Tibial nerve (tissue), 4 donors: Measurements from ENCODE around the gene SNAPC2. TPM values are rescaled to one million over a fixed set of nuclear protein-coding genes. Genes with fewer than 3 reads are reported as not detected.
"Not testable (repeated sequence)": the region's sequence is repeated elsewhere in the genome, so short reads cannot be mapped to it uniquely, and the experiment has no call there.

Experiments
- DNase-seq, 2 donors: peaks; one replicate each; pipeline ENCODE4 v3.0.0-alpha.2; 2019; ENCODE audit warnings: low spot score in 2 of 2
- H3K27ac ChIP-seq, 4 donors: fragments of 200-600 bp; sonication (generic) in 3 of 4; one replicate each; pipeline ENCODE4 v1.5.1; 2017 to 2019; ENCODE audit warnings: mild to moderate bottlenecking in 1 of 4
- H3K27me3 ChIP-seq, 2 donors: fragments of 200-600 bp; sonication (generic) in 1 of 2; one replicate each; pipeline versions ENCODE4 v1.5.1 to v1.6.0; 2017 to 2019
- H3K36me3 ChIP-seq, 3 donors: fragments of 200-600 bp; sonication (generic); one replicate each; pipeline ENCODE4 v1.5.1; 2018 to 2019
- H3K4me1 ChIP-seq, 4 donors: fragments of 200-600 bp; sonication (generic) in 3 of 4; one replicate each; pipeline ENCODE4 v1.5.1; 2017 to 2019
- H3K4me3 ChIP-seq, 4 donors: fragments of 200-600 bp; sonication (generic) in 3 of 4; one replicate each; pipeline ENCODE4 v1.5.1; 2017 to 2019; ENCODE audit warnings: mild to moderate bottlenecking in 1 of 4, moderate library complexity in 1 of 4
- H3K9me3 ChIP-seq, 4 donors: fragments of 200-600 bp; sonication (generic) in 3 of 4; one replicate each; pipeline ENCODE4 v1.5.1; 2017 to 2019
- CTCF ChIP-seq, 5 experiments: fragments of 200-600 bp in 3 of 5; fragments of 450-650 bp in 2 of 5; sonication (generic) in 3 of 5; IDR thresholded peaks; one replicate each; pipeline ENCODE4 v1.5.1; 2016 to 2019; ENCODE audit warnings: antibody characterized with exemption in 5 of 5, mild to moderate bottlenecking in 3 of 5, moderate library complexity in 2 of 5
- EP300 ChIP-seq, 2 donors: sonication (generic); formaldehyde crosslinking; IDR thresholded peaks; one replicate each; pipeline ENCODE4 v1.6.1; 2017; ENCODE audit warnings: antibody characterized with exemption in 2 of 2, mild to moderate bottlenecking in 1 of 2
- POLR2A ChIP-seq, 2 donors: fragments of 450-650 bp; IDR thresholded peaks; one replicate each; pipeline ENCODE4 v1.6.1; 2017; ENCODE audit warnings: antibody characterized with exemption in 2 of 2, mild to moderate bottlenecking in 2 of 2, moderate library complexity in 2 of 2
- WGBS, 2 donors: methylation state at CpG; one replicate each; pipeline ENCODE4 v1.1.5; 2018; 5-methylcytosine and 5-hydroxymethylcytosine counted together
- total RNA-seq, 4 donors: library from RNA; depleted of rRNA; stranded (reverse); fragments of >200 nt; gene quantifications; one replicate each; pipeline ENCODE4 v1.1.0, GENCODE V29; 2016

SNAPC2 gene
- total RNA-seq, 4 donors from 2014 or later = 11.6 to 26.4 (median 16.1) TPM

DNA sequence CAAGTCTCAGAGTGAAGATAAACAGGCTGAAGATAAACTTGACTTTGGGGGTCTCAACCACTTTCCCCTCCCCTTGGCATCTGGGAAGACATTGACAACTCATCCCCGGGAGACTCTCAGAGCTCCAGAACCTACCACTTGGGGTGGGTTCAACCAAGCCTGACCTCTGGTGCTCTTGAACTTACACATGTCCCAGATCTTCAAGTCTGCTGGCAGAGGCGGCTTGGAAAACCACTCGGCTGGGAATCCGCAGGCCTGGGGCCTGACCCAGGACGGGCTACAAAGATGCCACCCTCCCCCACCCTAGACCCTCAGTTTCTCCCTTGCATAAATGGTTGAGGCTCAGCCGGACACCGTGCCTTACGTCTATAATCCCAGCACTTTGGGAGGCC, 31.3 kb upstream of the SNAPC2 start:
- peaks cover 0 to 70% of the 10 kb centered on the region in 2 donors for H3K27me3 ChIP-seq
- TF ChIP-seq CTCF (IDR thresholded peaks at IDR 0.05) (no peak), EP300 (IDR thresholded peaks at IDR 0.05) (no peak), POLR2A (IDR thresholded peaks at IDR 0.05) (no peak)
- no peaks in the 10 kb centered on the region for H3K36me3 ChIP-seq
- H3K27ac ChIP-seq = no peak overlapping the region
- 57 to 80% methylated on average over 7 to 8 of the region's 8 CpGs for WGBS, 2 donors
- peaks cover 0 to 7% (median 2%) of the 10 kb centered on the region in 4 donors for H3K4me1 ChIP-seq
- H3K4me3 ChIP-seq = peak overlapping the region in 1 of 4 donors; percentile 32
- DNase-seq = no peak
- H3K9me3 ChIP-seq = no peaks in the 10 kb centered on the region

DNA sequence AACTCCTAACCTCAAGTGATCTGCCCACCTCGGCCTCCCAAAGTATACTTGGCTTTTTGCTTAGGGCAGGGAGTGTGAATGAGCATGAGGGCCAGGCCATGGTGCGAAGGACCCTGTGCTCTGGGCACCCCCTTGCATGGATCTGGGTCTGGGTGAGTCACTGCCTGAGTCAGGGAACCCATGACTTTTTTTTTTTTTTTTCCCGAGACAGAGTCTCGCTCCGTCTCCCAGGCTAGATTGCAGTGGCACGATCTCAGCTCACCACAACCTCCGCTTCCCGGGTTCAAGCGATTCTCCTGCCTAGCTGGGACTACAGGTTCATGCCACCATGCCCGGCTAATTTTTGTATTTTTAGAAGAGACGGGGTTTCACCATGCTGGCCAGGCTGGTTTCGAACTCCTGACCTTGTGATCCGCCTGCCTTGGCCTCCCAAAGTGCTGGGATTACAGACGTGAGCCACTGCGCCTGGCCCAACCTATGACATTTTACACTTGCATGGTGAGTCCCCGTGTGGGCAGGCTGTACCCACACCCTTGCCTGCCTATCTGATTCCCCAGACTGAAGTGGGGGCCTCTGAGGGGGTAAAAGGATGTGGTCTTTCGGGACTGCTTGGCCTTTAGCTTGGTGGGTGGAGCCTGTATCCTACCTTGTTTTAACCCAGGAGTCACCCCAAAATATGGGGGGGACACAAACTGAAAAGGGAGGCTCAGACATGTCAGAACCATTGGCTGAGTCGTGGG, 26.6 kb upstream of the SNAPC2 start:
- 78 to 81% methylated on average over 18 of the region's 18 CpGs for WGBS, 2 donors
- not testable (repeated sequence) for DNase-seq
- peaks cover 0 to 59% of the 10 kb centered on the region in 2 donors for H3K27me3 ChIP-seq

DNA sequence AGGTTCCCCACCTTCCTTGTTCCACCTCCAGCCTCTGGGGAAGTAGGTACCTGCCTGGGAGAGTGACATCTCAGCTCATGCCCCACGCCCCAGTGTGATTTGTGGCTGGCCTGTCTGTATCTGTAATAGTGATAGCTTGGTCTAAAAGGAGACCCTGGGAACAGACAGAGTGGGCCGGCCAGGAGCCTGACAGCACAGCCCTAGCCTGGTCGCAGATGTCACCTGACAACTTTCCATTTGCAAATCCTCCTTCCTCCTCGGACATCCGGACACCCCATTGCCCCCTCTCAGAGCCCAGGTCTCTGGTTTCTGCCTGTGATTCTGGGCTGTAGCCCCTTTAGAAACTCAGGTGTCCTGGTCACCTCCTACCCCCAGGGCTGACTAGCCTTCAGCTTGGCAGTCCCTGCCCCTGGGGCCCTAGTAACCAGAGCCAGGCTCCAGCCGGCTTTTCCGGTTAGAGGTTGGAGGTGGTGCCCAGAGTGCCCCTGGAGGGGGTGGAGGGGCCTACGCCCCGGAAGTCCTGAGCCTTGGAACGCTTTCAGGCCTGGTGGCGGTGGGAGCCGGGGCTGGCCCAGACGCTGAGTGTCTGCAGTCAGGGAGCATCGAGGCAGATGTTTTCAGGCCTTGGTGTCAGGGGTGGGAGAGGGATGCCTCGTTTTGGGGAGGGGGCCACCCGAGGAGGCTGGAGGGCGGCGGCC, 25.4 kb upstream of the SNAPC2 start:
- Histone ChIP-seq H3K4me3 (no peak overlapping the region), H3K9me3 (no peaks in the 10 kb centered on the region), H3K36me3 (no peaks in the 10 kb centered on the region), H3K27me3 (peaks cover 0 to 47% of the 10 kb centered on the region in 2 donors), H3K4me1 (no peaks in the 10 kb centered on the region), H3K27ac (no peak overlapping the region)
- 41 to 47% methylated on average over 16 to 18 of the region's 18 CpGs for WGBS, 2 donors
- TF ChIP-seq POLR2A (IDR thresholded peaks at IDR 0.05) (no peak), EP300 (IDR thresholded peaks at IDR 0.05) (no peak), CTCF (IDR thresholded peaks at IDR 0.05) (no peak)
- DNase-seq = no peak

More for the DNA sequence above, 26.6 kb upstream of the SNAPC2 start:
- H3K9me3 ChIP-seq, H3K4me3 ChIP-seq, H3K4me1 ChIP-seq, H3K36me3 ChIP-seq, H3K27ac ChIP-seq: not testable (repeated sequence)

GRCh38 chr19:7895565-7895964, 24.6 kb upstream of the SNAPC2 start:
- no peak overlapping the region for H3K27ac ChIP-seq
- WGBS, 2 donors = 79 to 84% methylated on average over 7 to 13 of the region's 13 CpGs
- DNase-seq = no peak
- H3K9me3 ChIP-seq = no peaks in the 10 kb centered on the region
- H3K36me3 ChIP-seq = no peaks in the 10 kb centered on the region
- no peaks in the 10 kb centered on the region for H3K4me1 ChIP-seq
- no peak overlapping the region for H3K4me3 ChIP-seq
- H3K27me3 ChIP-seq = peaks cover 0 to 39% of the 10 kb centered on the region in 2 donors
- no peak for TF ChIP-seq CTCF (IDR thresholded peaks at IDR 0.05)
- TF ChIP-seq EP300 (IDR thresholded peaks at IDR 0.05) = no peak
- TF ChIP-seq POLR2A (IDR thresholded peaks at IDR 0.05) = no peak

DNA sequence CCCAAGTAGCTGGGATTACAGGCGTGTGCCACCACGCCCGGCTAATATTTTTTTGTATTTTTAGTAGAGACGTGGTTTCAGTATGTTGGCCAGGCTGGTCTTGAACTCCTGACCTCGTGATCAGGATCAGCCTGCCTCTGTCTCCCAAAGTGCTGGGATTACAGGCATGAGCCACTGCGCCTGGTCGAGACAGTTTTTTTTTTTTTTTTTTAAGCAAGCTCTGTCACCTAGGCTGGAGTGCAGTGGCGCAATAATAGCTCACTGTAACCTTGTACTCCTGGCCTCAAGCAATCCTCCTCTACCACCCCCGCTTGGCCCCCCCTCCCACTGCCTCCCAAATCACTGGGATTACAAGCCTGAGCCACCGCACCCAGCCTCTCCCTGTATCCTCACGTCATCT, 22.8 kb upstream of the SNAPC2 start:
- H3K27me3 ChIP-seq = peaks cover 0 to 30% of the 10 kb centered on the region in 2 donors
- H3K9me3 ChIP-seq = no peaks in the 10 kb centered on the region
- no peak overlapping the region for H3K27ac ChIP-seq
- no peak for DNase-seq
- no peaks in the 10 kb centered on the region for H3K36me3 ChIP-seq
- TF ChIP-seq CTCF (IDR thresholded peaks at IDR 0.05) (no peak), EP300 (IDR thresholded peaks at IDR 0.05) (no peak), POLR2A (IDR thresholded peaks at IDR 0.05) (no peak)
- no peak overlapping the region for H3K4me3 ChIP-seq
- H3K4me1 ChIP-seq = peaks cover 0 to under 1% (median 0%) of the 10 kb centered on the region in 4 donors
- 85 to 88% methylated on average over 11 of the region's 11 CpGs for WGBS, 2 donors
